Measurements from ENCODE around the gene PHKG1.
"Not testable (repeated sequence)": the region's sequence is repeated elsewhere in the genome, so short reads cannot be mapped to it uniquely, and the experiment has no call there.

PHKG1 gene

DNA sequence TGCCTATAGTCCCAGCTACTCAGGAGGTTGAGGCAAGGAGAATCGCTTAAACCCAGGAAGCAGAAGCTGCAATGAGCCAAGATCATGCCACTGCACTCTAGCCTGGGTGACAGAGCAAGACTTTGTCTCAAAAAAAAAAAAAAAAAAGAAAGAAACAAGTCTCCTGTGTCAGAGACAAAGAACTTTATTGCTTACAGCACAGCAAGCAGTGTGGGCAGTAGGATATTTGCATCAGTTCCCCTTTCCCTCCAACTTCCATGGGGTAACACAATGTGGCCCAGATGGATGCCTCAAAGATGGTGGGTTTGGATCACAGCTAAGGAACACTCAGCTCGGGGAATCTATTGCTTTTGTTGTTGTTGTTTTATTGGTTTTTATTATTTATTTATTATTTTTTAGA, 47.0 kb downstream of the PHKG1 start:
- DNase-seq (ENCODE audit: low read depth) = not testable (repeated sequence)

DNA sequence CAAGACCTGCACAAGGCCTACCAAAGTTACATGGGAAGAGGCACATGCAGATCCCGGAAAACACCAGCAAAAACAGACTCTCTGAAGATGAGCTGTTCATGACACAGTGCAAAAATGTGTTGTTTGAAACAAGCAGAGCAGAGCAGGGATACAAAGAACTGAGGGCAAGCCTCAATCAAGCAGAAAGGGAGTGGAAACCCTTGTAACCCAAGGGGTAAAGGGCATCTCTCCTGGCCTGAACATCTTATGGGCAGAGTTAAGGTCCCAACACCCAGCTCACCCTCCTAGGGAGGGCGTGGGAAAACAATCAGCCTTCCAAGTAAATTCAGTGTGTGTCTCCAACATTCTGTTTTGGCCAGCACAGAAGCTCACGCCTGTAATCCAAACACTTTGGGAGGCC, 52.0 kb downstream of the PHKG1 start:
- DNase-seq (ENCODE audit: low read depth) = no peak

- peak; percentile 50 for DNase-seq (ENCODE audit: low read depth)
These were observed 58.9 kb downstream of the PHKG1 start for GRCh38 chr7:56033671-56034432.

DNA sequence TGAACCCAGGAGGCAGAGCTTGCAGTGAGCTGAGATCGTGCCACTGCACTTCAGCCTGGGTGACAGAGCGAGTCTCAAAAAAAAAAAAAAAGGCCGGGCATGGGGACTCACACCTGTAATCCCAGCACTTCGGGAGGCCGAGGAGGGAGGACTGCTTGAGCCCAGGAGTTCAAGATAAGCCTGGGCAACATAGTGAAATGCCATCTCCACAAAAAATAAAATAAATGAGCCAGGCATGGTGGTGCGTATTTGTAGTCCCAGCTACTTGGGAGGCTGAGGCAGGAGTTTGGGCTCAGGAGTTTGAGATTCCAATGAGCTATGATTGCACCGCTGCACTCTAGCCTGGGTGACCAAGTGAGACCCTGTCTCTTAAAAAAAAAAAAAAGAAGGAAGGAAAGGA, 60.2 kb downstream of the PHKG1 start:
- not testable (repeated sequence) for DNase-seq (ENCODE audit: low read depth)

GRCh38 chr7:56031556-56031955, 61.2 kb downstream of the PHKG1 start:
- DNase-seq (ENCODE audit: low read depth) = not testable (repeated sequence)

- no peak for DNase-seq (ENCODE audit: low read depth)
These were observed 62.4 kb downstream of the PHKG1 start for GRCh38 chr7:56030340-56030739.

Data from activated T-cell treated with anti-CD3 and anti-CD28 coated beads for 24 hours (primary cell).